HG02610 (cell line): ENCODE measurements around the gene FNIP2.

Source experiments
- ATAC-seq: cut with Tn5 transposase; IDR thresholded peaks from one replicate; pipeline ENCODE4 v1.9.1; 2021; ENCODE audit warnings: mild to moderate bottlenecking, moderate library complexity; ENCODE audit not compliant: unreplicated experiment

Gene FNIP2

DNA sequence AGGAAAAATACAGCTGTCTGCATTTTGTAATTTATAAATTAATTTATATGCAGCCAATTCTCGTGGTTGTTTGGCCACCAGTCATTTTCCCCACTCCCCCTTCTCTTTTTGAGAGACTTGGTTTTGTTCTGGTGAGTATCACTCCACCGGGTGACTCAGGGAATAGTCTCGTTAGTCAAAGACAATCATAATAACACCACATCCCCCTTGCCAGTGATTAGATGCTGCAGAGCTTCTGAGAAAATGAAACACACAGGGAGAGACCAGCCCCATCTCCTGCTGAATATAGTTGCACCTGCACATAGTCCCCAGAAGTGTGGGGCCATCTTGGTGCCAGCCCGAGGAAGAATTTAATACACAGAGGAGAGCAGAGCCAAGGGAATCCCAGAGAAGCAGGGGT, 8.0 kb upstream of the FNIP2 start:
- no peak for ATAC-seq

DNA sequence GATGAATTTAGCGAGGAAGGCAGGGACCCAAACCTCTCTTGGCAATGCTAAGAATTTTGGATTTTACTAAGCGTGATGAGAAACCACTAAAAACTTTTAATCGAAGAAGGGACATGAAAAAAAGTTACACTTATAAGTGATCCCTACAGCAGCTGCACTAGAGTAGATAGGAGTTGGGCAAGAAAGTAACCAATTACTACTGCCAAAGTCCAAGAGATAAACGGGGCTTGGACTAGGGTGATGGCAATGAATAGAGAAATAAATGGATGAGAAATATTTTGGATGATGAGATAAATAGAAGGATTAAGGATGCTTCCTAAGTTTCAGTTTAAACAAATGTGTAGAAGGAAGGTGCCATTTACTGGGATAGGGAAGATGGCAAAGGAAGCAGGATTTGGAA, 6.3 kb upstream of the FNIP2 start:
- no peak for ATAC-seq

DNA sequence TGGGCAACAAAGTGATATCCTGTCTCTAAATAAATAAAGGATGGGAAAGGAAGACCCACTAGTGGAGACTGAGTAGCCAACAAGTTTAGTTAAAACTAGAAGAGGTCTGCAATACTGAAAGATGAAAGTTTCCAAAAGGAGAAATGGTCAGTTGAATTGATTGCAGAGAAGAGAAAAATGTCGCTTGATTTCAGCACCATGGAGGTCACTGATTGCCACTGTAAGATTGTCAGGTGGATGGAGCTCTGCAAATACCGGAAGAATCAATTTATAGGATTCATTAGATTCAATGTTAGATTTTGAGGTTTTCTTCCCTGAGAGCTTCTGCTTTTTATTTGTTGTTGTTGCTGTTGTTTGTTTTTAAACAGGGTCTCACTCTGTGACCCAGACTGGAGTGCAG, 5.4 kb upstream of the FNIP2 start:
- no peak for ATAC-seq

DNA sequence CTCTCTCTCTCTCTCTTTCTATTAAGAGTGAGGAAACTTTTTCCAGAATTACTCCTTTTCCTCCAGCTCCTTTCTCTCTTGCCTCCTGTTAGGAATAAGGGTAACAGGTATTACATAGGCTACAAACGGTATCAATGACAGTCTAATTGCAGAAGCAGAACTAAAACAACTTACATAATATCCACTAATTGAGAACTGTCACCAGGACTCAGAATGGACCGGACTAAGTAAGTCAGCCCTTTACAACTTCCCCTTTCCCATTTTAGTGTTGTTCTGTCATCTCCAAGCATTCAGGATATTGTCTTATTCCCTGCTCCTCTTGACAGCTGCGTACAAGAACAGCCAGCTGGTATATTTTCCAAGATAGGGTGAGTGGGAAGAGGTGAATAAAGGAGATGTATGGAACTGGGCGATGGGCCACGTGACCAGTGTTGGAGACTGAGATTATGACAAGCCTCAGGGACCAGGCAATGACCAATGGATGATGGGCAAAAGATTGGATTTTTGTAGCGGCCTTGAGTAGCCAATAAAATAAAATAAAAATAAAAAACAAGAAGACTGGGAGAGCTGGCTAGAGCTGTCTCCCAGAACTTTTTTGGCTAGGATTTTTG, 2.3 kb upstream of the FNIP2 start:
- no peak for ATAC-seq

DNA sequence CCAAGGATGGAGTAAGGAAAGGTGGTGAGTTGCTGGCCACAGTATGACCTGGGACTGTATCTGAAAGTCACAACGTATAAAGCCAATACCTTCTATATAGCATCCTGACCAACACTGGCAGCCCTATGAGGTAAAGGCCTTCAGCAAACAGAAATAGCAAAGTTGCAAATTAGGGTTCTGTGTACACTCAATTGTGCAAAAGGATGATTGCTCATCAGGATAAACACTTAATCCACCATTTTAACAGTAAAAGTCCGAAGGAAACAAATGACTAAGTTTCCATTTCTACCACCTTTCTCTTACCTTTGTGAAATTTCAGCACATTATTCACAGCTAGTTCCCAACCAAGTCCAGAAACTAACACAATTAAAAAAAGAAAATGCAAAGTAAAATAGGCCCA, 1.4 kb upstream of the FNIP2 start:
- ATAC-seq = no peak

DNA sequence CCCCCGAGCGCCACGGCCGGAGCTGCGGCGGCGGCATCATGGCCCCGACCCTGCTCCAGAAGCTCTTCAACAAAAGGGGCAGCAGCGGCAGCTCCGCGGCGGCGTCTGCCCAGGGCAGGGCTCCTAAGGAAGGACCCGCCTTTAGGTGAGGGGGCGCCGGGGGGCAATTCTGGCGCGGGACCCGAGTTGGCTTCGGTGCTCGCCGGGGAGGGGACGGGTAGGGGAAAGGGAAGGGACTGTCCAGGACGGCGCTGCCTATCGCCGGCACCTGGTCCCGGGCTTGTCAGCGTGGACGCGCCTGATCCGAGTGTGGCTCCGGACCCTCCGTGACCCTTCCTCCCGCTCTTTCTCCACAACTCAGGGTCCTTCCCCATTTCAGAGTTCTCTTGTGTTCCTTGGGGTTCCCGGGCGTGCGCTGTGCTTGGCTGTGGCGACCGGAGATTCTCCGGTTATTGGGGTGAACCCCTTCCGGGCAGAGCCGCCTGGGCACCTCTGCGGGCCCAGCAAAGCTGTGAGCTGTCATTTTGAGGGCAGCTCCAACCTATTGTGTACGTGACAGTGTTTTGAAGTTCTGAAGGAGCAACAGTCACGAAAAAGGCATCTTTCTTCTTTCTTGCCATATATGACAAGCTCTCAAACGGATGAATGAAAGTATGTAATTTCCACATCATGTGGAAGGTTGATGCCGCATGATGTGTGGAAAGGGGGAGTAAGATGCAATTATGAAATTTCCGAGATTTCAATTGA, 522 bp downstream of the FNIP2 start:
- peak; percentile 27 for ATAC-seq

DNA sequence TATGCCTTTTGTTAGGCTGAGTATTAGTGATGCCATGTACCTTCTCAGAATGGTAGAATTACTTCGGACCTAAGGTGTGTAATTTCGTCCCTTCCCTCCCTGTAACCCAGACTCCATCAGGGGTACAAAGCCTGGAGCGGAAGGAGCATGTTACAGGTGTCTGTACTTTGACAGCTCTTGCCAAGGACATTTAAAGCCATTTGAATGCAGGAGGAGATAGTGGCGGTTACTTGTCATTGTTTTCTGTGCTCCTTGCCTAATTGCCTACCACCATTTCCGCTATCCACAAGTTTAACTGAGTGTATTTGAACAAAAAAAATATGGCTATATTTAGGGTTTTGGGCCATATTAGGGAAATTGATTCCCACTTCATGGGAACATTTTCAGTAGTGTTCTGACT, 1.8 kb downstream of the FNIP2 start:
- ATAC-seq = no peak

DNA sequence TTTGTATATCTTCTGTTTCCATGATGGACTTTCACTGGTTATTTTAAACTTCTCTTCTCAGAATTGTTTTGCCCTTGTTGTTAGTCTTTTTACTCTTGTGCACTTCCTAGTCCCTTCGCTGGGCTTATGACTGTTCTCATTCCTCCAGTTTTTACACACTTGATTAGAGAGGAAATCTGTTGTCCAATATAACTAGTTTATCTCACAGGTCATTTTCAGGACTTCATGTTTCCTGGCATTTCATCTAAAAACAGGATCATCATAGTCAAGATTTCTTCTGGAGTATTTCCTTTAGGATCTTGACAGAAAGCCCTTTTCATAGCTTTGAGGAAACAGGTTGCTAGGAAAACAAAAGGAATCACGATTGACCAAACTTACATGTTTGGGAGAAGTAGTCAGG, 3.0 kb downstream of the FNIP2 start:
- ATAC-seq = no peak

DNA sequence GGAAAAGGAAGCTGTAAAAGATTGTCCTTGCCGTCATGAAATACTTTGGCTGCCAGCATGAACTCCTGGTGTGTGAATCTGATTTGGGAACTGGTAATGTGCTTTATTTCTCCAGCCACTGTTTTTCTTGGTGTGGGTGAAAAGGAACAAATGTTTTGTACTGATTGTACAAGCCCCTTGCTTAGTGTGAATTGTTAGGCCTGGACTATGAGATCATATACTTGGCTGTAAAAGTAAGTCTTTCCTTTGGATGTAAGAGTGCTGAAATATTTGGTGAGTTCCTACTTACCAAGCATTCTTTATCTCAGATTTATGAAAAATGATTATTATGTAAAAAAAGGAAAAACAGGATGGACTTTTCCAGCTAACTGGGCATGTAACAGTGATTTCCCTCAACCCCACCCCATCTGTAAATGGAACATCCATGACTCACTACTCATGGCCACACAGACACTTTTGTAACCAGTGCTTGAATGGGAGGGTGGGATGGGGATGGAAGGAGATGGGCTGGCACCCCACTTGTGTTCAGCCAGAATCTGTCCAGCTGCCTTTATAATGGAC, 6.3 kb downstream of the FNIP2 start:
- ATAC-seq = no peak

DNA sequence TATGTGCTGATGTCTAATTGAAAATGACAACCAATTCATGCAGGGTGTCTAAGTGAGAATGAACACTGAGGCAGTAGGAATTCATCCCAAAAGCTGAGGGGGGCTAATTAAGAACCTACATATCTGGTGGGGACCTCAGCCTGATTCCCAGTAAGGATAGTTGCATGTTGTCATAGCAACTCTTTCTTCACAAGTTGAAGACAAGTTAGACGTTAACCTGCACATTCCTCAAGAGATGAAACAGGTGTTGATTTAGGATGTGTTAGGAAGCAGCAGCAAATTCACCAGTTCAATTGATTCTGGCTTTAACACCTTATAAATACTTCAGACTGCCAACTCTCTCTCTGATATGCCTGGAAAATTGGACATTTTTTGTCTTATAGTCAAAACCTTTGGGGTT, 7.3 kb downstream of the FNIP2 start:
- ATAC-seq = no peak

DNA sequence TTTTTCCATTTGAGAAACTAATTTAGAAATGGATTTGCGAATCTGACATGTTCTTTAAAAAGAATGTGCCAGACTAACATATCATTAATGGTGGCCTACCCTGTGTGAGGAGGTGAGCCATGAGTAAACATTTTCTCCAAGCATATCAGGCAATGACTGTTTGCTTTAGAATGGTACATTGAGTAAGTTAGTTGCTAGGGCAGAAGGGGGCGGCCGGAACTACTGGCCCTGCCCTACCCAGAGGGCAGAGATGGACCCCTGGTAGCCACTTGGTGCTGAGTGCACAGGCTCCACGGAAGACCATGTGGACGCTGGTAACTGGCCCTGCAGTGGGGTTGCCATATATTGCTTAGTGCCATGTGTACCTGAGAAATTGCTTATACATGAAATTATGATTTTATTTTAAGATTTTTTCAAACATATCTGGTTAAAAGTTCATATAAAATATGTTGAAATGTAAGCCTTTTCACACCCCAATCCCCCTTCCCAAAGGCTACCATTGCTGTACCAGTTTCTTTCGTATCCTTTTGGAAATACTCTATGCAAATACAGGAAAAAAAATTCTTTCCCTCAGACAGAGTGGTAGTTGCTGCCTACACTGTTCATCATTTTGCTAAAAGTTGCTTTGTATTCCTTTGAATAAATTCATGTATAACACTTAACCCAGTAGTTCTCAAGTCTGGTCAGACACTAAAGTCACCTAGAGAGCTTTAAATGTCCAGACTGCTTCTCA, 8.8 kb downstream of the FNIP2 start:
- peak; percentile 16 for ATAC-seq

DNA sequence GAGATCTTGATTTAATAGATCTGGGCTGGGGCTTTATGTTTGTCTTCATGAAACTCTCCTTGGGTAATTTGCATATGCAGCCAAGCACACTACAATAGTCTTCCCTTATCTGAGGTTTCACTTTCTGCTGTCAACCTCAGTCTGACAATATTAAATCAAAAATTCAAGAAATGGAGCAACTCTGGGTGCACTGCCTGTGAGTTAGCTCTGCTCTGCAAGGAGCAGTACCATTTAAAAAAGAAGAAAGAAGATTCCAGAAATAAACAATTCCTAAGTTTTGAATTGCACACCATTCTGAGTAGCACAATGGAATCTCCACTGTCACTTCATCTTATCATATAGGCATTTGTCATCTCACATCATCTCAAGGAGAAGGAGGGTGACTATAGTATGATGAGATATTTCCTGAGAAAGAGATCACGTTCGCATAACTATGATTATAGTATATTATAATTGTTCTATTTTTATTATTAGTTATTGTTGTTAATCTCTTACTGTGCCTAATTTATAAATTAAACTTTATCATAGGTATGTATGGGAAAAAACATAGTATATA, 9.4 kb downstream of the FNIP2 start:
- peak; percentile 86 for ATAC-seq

DNA sequence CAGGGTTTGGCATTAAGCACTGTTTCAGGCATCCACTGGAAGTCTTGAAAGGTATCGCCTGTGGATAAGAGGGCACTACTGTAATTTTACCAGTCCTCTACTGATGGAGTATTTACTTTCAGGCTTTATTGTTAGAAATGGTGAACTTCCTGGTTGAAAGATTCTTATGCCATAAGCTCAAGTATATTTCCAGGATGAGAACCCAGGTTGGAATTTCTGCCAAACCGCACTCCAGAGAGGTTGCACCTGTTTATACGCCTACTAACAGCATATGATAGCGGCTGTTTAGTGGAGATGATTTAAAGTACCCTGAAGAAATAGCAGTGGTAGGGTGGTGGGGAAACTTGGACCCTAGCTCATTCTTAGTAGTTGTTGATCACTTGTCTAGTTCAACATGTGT, 9.9 kb downstream of the FNIP2 start:
- ATAC-seq = no peak

DNA sequence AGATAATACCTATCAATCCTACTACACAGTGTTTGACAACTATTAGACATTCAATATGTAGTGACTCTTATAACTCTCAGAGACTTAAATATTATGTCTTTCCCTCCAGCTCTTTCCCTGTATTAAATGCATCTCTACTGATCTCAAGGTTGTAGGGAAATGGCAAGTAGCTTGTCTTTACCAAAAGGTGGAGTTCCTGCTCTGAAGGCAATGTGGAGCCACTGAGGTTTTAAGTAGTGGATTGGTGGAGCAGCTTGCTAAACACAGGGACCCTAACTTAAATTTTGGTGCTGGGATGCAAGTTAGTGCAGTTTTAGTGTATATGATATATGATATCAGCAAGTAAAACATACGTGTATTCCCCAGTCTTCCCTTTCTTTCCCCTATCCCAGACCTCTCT, 13.1 kb downstream of the FNIP2 start:
- ATAC-seq = no peak

DNA sequence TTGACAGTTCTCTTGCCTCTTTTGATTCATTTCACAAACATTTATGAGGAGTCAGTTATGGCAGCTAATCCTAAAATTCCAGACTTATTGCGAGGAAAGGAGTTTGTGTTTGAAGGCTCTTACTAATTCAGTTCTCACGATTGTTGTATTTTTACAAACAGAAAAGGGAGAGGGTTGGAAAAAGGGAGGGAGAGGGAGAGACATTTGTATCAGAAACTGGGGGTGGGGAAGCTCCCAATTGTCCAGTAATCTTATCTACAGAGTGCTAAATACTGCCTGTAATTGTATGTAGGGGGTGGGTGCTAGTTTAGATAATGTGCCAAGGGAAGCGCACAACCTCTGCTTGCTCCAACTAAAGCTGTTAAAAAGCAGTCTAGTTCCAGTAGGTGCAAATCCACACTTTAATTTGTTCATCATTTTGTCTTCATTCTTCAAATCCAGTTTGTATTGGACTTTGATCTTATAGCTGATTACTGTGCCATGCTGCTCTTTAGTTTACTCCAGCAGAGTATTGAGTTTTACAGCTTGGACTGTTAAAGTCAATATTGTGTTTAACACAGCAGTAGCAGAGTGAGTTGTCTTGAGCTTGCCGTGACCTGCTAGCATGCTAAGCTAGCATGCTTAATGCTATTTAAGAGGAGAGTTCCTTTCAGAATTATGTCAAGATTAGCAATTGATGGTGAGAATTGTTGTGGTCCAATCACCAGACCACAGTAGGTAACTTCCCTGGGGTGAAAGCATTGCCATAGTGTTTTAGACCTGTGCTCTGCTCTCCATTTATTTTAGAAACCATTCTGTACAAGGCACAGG, 13.9 kb downstream of the FNIP2 start:
- ATAC-seq = peak; percentile 76

DNA sequence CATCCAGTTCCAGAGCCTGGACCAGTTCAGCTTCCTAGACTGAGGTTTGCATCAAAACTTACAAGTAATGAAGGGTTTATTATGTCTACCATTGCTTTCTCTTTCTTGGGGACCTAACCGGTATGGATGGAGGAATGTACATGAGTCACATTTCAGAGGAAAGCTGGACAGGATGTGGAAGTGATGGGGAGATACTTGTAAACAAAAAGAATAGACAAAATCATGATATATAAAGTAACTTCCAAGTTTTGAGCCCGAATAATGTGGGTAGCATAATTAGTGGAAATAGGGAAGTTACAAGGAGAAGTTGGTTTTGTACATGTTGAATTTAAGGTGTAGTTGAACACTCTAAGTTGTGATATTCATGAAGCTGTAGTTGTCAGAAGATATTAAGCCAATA, 15.0 kb downstream of the FNIP2 start:
- no peak for ATAC-seq

DNA sequence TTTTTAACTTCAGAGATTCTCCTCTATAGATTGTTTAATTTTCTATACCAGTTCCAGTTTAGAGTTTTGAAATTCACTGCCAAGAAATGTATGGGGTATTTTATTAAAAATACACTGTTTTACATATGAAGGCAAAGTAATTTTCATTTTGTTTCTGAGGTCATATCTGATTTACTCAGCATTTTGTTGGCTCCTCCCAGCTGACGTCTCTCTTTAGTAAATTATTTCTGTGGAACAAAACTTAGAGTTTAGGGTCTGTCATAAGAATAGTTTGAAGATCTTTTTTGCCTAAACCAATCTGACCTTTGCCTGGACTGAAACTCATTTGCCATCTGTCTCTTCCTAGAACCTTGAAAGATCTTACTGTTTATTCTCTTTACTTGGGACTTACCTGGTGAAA, 16.9 kb downstream of the FNIP2 start:
- ATAC-seq = no peak

DNA sequence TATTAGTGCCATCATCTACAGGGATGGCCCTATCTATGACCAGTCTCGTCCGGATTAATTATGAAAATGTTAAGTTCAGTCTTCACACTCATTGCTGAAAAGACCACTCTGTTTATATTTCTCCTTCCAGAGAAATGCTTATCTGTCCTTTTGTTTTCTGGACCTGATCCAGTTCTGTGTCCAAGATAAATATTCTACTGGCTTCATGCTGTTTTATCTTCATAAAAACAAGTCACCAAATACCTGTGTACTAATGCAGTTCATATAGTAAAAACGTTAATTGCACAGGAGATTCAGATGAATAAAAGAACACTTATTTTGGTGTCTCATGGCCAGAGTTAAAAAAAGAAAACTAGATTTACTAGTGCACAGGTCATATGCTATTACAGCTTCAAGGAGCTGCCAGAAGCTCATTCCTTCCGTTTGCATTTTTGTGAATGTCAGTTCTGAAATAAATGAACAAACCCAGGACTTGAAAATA, 17.3 kb downstream of the FNIP2 start:
- no peak for ATAC-seq

DNA sequence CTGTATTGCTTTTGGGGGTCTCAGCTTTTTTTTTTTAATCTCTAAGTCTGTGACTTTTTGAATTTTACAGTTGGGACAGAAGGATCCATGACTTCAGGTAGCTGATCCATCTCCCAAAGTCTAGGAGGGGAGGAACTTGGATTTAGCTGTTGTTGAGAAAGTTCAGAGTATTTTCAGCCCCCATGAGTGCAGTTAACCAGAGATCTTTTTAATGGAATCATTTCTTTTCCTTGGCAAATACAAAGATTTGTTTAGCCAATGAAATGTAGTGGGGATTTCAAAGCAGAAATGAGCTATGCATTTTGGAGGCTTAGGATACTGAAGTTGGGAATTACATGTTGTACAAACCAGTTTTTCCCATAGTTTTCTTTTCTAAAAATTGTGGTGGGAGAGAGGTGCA, 18.1 kb downstream of the FNIP2 start:
- no peak for ATAC-seq

DNA sequence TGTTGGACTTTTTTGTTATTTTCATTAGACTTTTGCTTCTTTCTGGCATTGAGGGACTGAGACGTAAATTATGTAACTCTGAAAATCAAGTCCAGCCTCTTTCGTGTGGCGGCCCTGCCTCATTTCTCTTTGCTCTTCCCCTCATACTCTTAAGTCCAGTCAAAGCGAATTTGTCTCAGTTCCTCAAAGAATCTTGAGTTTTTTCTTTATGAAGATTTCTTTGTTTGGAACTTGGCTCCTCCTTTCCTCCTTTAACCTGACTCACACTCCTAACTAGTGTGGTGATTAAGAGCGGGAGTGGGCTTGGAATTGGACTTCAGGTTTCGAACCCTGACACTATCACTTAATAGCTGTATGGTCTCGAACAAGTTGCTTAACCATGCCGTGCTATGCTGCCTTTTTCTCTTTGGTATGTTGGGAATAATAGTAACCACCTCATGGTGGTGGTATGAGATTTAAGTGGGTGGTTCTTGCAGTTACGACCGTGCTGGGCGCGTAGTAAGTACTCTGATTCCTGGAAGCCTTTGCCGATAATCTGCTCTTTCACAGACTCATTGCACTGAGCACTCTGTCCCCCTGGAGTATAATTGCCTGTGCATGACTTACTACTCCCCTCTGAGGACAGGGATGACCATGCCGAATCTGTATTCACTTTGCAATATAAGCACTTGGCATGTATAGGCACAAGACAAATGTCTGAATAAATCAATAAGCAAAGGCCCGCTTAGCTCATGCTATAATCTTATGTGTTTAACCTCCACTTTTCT, 19.1 kb downstream of the FNIP2 start:
- no peak for ATAC-seq
